IgD-negative memory B cell (primary cell): ENCODE data around the gene PDSS2. TPM values are rescaled to one million over a fixed set of nuclear protein-coding genes. Genes with fewer than 3 reads are reported as not detected.
"Not testable (repeated sequence)": the region's sequence is repeated elsewhere in the genome, so short reads cannot be mapped to it uniquely, and the experiment has no call there.

Experiments used
- H3K27ac Mint-ChIP-seq, 3 donors: one replicate each; pipeline ENCODE4 v1.8.0; 2020 to 2022; ENCODE audit warnings: mild to moderate bottlenecking in 3 of 3, mixed read lengths in 3 of 3, moderate library complexity in 1 of 3
- H3K27me3 Mint-ChIP-seq: one replicate; pipeline ENCODE4 v1.8.0; 2021; ENCODE audit warnings: mixed read lengths
- H3K36me3 Mint-ChIP-seq: one replicate; pipeline ENCODE4 v1.8.0; 2020; ENCODE audit warnings: mild to moderate bottlenecking, mixed read lengths
- H3K4me1 Mint-ChIP-seq, 3 donors: one replicate each; pipeline ENCODE4 v1.8.0; 2020 to 2022; ENCODE audit warnings: mixed read lengths in 3 of 3, mild to moderate bottlenecking in 1 of 3
- H3K4me3 Mint-ChIP-seq, 4 donors: one replicate each; pipeline ENCODE4 v1.8.0; 2020 to 2022; ENCODE audit warnings: mild to moderate bottlenecking in 4 of 4, mixed read lengths in 4 of 4, moderate library complexity in 3 of 4
- H3K9me3 Mint-ChIP-seq, 3 donors: one replicate each; pipeline ENCODE4 v1.8.0; 2020 to 2021; ENCODE audit warnings: mixed read lengths in 3 of 3, mild to moderate bottlenecking in 1 of 3
- polyA plus RNA-seq: library from polyadenylated mRNA; unstranded; fragments of 300-500 nt; fragmentation: Illumina TruSeq; gene quantifications from one replicate; pipeline ENCODE4 v1.2.3, GENCODE V29; 2021

The PDSS2 gene
- polyA plus RNA-seq, 1 donor from 2014 or later, result 15.7 TPM

- peaks cover 9% of the 10 kb centered on the region for H3K36me3 Mint-ChIP-seq
- H3K9me3 Mint-ChIP-seq, result no peaks in the 10 kb centered on the region
- no peak overlapping the region for H3K27ac Mint-ChIP-seq
- H3K4me3 Mint-ChIP-seq, result no peak overlapping the region
- H3K4me1 Mint-ChIP-seq, result peaks cover 2 to 4% (median 3%) of the 10 kb centered on the region in 3 donors
- H3K27me3 Mint-ChIP-seq, result no peaks in the 10 kb centered on the region
These were observed 279.3 kb downstream of the PDSS2 start for GRCh38 chr6:107180099-107180498.

GRCh38 chr6:107179004-107179403 lies 280.4 kb downstream of the PDSS2 start:
- Mint-ChIP-seq H3K36me3 (peaks cover 14% of the 10 kb centered on the region), H3K9me3 (no peaks in the 10 kb centered on the region), H3K4me3 (no peak overlapping the region), H3K4me1 (no peaks in the 10 kb centered on the region), H3K27me3 (no peaks in the 10 kb centered on the region), H3K27ac (no peak overlapping the region)

GRCh38 chr6:107173779-107174178 lies 285.6 kb downstream of the PDSS2 start:
- H3K27ac Mint-ChIP-seq, result no peak overlapping the region
- H3K4me1 Mint-ChIP-seq, result no peaks in the 10 kb centered on the region
- no peaks in the 10 kb centered on the region for H3K27me3 Mint-ChIP-seq
- H3K4me3 Mint-ChIP-seq, result no peak overlapping the region
- H3K9me3 Mint-ChIP-seq, result no peaks in the 10 kb centered on the region
- H3K36me3 Mint-ChIP-seq, result peaks cover 11% of the 10 kb centered on the region

GRCh38 chr6:107171513-107171912 lies 287.9 kb downstream of the PDSS2 start:
- Mint-ChIP-seq H3K27ac (no peak overlapping the region), H3K4me1 (no peaks in the 10 kb centered on the region), H3K27me3 (no peaks in the 10 kb centered on the region), H3K4me3 (peak overlapping the region in 1 of 4 donors; percentile 47), H3K36me3 (peaks cover 11% of the 10 kb centered on the region), H3K9me3 (no peaks in the 10 kb centered on the region)

- H3K27me3 Mint-ChIP-seq, H3K36me3 Mint-ChIP-seq, H3K4me3 Mint-ChIP-seq, H3K4me1 Mint-ChIP-seq, H3K27ac Mint-ChIP-seq, H3K9me3 Mint-ChIP-seq: not testable (repeated sequence)
These were observed 295.1 kb downstream of the PDSS2 start for GRCh38 chr6:107164299-107164698.

- Mint-ChIP-seq H3K4me3 (no peak overlapping the region), H3K36me3 (peaks cover 3% of the 10 kb centered on the region), H3K4me1 (peaks cover 0 to 1% (median 0%) of the 10 kb centered on the region in 3 donors), H3K27me3 (no peaks in the 10 kb centered on the region), H3K9me3 (peaks cover 0 to 1% (median 0%) of the 10 kb centered on the region in 3 donors), H3K27ac (no peak overlapping the region)
These were observed 297.8 kb downstream of the PDSS2 start for GRCh38 chr6:107161521-107161920.

GRCh38 chr6:107156617-107157016 lies 302.7 kb downstream of the PDSS2 start:
- Mint-ChIP-seq H3K27me3 (no peaks in the 10 kb centered on the region), H3K4me3 (no peak overlapping the region), H3K4me1 (peaks cover 1 to 4% (median 2%) of the 10 kb centered on the region in 3 donors), H3K36me3 (peaks cover 6% of the 10 kb centered on the region), H3K9me3 (peaks cover 0 to 1% (median 0%) of the 10 kb centered on the region in 3 donors), H3K27ac (peak overlapping the region in 2 of 3 donors; percentile 1 to 28)

GRCh38 chr6:107154801-107155160 lies 304.6 kb downstream of the PDSS2 start:
- Mint-ChIP-seq H3K36me3 (peaks cover 5% of the 10 kb centered on the region), H3K4me1 (peaks cover 1 to 4% (median 2%) of the 10 kb centered on the region in 3 donors), H3K27ac (no peak overlapping the region), H3K27me3 (no peaks in the 10 kb centered on the region), H3K9me3 (no peaks in the 10 kb centered on the region), H3K4me3 (no peak overlapping the region)

- Mint-ChIP-seq H3K9me3 (no peaks in the 10 kb centered on the region), H3K4me3 (no peak overlapping the region), H3K36me3 (peaks cover 6% of the 10 kb centered on the region), H3K4me1 (peaks cover 1 to 4% (median 2%) of the 10 kb centered on the region in 3 donors), H3K27me3 (no peaks in the 10 kb centered on the region), H3K27ac (no peak overlapping the region)
These were observed 305.1 kb downstream of the PDSS2 start for GRCh38 chr6:107154131-107154800.

- Mint-ChIP-seq H3K27ac (no peak overlapping the region), H3K36me3 (peaks cover 6% of the 10 kb centered on the region), H3K4me3 (no peak overlapping the region)
These were observed 306.5 kb downstream of the PDSS2 start for GRCh38 chr6:107152638-107153430.

GRCh38 chr6:107144666-107145065 lies 314.7 kb downstream of the PDSS2 start:
- H3K9me3 Mint-ChIP-seq, result no peaks in the 10 kb centered on the region
- no peak overlapping the region for H3K4me3 Mint-ChIP-seq
- peaks cover 0 to 2% (median 0%) of the 10 kb centered on the region in 3 donors for H3K4me1 Mint-ChIP-seq

More at GRCh38 chr6:107152638-107153430, 306.5 kb downstream of the PDSS2 start:
- peaks cover 1 to 4% (median 2%) of the 10 kb centered on the region in 3 donors for H3K4me1 Mint-ChIP-seq
- no peaks in the 10 kb centered on the region for H3K27me3 Mint-ChIP-seq
- no peaks in the 10 kb centered on the region for H3K9me3 Mint-ChIP-seq

GRCh38 chr6:107144014-107144413 lies 315.4 kb downstream of the PDSS2 start:
- Mint-ChIP-seq H3K9me3 (no peaks in the 10 kb centered on the region), H3K4me1 (peaks cover 0 to 2% (median 0%) of the 10 kb centered on the region in 3 donors), H3K27ac (no peak overlapping the region), H3K4me3 (no peak overlapping the region), H3K36me3 (peaks cover 2% of the 10 kb centered on the region), H3K27me3 (no peaks in the 10 kb centered on the region)

More at GRCh38 chr6:107144666-107145065, 314.7 kb downstream of the PDSS2 start:
- no peaks in the 10 kb centered on the region for H3K27me3 Mint-ChIP-seq
- H3K36me3 Mint-ChIP-seq, result peaks cover 2% of the 10 kb centered on the region
- no peak overlapping the region for H3K27ac Mint-ChIP-seq

GRCh38 chr6:107140581-107140980 lies 318.8 kb downstream of the PDSS2 start:
- H3K4me1 Mint-ChIP-seq, result peaks cover 0 to 2% (median 0%) of the 10 kb centered on the region in 3 donors
- no peaks in the 10 kb centered on the region for H3K27me3 Mint-ChIP-seq
- H3K27ac Mint-ChIP-seq, result no peak overlapping the region
- peaks cover 2% of the 10 kb centered on the region for H3K36me3 Mint-ChIP-seq
- no peaks in the 10 kb centered on the region for H3K9me3 Mint-ChIP-seq
- H3K4me3 Mint-ChIP-seq, result no peak overlapping the region

- H3K27me3 Mint-ChIP-seq, H3K36me3 Mint-ChIP-seq, H3K4me1 Mint-ChIP-seq, H3K9me3 Mint-ChIP-seq, H3K4me3 Mint-ChIP-seq: not testable (repeated sequence)
- H3K27ac Mint-ChIP-seq, result peak overlapping the region in 1 of 3 donors; percentile 51
These were observed 323.0 kb downstream of the PDSS2 start for GRCh38 chr6:107136324-107136723.

- H3K27ac Mint-ChIP-seq, H3K36me3 Mint-ChIP-seq: not testable (repeated sequence)
These were observed 324.2 kb downstream of the PDSS2 start for GRCh38 chr6:107135048-107135680.

More at GRCh38 chr6:107135048-107135680, 324.2 kb downstream of the PDSS2 start:
- not testable (repeated sequence) for H3K4me1 Mint-ChIP-seq, H3K4me3 Mint-ChIP-seq, H3K27me3 Mint-ChIP-seq, H3K9me3 Mint-ChIP-seq
